AG10803 (cell line): ENCODE measurements around the gene OSBPL8.

ENCODE experiments used
- DNase-seq: peaks from one replicate; pipeline ENCODE4 v3.0.0; 2010; ENCODE audit warnings: low read depth
- H3K4me3 ChIP-seq: 2 replicates; pipeline ENCODE4 v1.5.1; 2011; ENCODE audit warnings: mild to moderate bottlenecking, low read length, control low read depth
- CTCF ChIP-seq: conservative IDR thresholded peaks from 2 replicates; pipeline ENCODE4 v1.5.1; 2011; ENCODE audit warnings: mild to moderate bottlenecking, low read length, control low read depth, inconsistent platforms

The OSBPL8 gene

GRCh38 chr12:76313299-76313698 lies 246.3 kb downstream of the OSBPL8 start:
- TF ChIP-seq CTCF: no peak
- no peak for DNase-seq
- H3K4me3 ChIP-seq: no peak overlapping the region

DNA sequence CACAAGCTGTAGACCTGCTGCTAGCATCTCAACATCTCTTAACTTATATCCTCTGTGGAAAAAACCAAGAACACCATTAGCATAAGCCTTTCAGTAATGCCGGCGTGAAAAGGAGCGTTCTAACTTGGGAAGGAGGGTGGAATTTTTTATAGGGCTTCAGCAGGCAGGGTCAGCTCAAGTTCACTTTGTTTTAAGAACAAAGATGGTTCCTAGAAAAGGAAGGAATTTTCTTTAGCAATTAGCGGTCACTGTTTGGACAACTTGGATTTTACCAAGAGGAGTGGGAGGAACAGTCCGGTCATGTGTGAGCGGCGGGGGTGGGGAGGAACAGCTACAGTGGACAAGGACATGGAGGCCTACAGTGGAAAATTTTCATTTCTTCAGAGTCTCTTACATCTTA lies 247.3 kb downstream of the OSBPL8 start:
- no peak for DNase-seq
- H3K4me3 ChIP-seq: no peak overlapping the region
- no peak for TF ChIP-seq CTCF

GRCh38 chr12:76311796-76312195 lies 247.8 kb downstream of the OSBPL8 start:
- DNase-seq: peak; percentile 63

GRCh38 chr12:76310110-76310509 lies 249.5 kb downstream of the OSBPL8 start:
- peak; percentile 46 for DNase-seq
- TF ChIP-seq CTCF: no peak

More at GRCh38 chr12:76311796-76312195, 247.8 kb downstream of the OSBPL8 start:
- H3K4me3 ChIP-seq: no peak overlapping the region
- TF ChIP-seq CTCF: no peak

DNA sequence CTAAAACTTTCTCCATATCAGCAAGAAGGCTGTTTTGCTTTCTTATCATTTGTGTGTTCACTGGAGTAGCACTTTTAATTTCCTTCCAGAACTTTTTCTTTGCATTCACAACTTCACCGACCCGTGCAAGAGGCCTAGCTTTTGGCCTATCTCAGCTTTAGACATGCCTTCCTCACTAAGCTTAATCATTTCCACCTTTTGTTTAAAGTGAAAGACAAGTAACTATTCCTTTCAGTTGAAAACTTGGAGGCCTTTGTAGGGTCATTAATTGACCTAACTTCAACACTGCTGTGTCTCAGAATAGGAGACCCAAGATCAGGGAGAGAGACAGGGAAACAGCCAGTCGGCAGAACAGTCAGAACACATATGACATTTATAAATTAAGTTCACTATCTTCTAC lies 250.7 kb downstream of the OSBPL8 start:
- no peak overlapping the region for H3K4me3 ChIP-seq
- peak; percentile 24 for DNase-seq
- no peak for TF ChIP-seq CTCF

More at GRCh38 chr12:76310110-76310509, 249.5 kb downstream of the OSBPL8 start:
- H3K4me3 ChIP-seq: no peak overlapping the region

- no peak overlapping the region for H3K4me3 ChIP-seq
- no peak for TF ChIP-seq CTCF
- no peak for DNase-seq
Measured at GRCh38 chr12:76307083-76307482, 252.5 kb downstream of the OSBPL8 start.

DNA sequence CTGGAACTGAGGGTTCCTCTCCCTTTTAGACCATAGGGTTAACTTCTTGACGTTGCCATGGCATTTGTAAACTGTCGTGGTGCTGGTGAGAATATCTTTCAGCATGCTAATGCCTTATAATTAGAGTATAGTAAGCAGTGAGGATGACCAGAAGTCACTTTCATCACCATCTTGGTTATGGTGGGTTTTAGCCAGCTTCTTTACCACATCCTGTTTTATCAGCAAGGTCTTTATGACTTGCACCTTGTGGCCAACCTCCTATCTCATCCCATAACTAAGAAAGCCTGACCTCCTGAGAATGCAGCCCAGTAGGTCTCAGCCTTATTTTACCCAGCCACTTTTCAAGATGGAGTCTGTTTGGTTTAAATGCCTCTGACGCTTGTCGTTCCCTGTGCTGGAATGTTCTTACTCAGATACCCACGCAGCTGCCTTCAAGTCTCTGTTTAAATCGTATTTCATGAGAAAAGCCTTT lies 255.5 kb downstream of the OSBPL8 start:
- TF ChIP-seq CTCF: no peak
- no peak for DNase-seq
- H3K4me3 ChIP-seq: no peak overlapping the region
